CD4-positive, alpha-beta T cell treated with Interleukin-17A for 1 hour (primary cell): ENCODE data around the gene SCAMP1.
"Not testable (repeated sequence)": the region's sequence is repeated elsewhere in the genome, so short reads cannot be mapped to it uniquely, and the experiment has no call there.

ENCODE experiments used
- DNase-seq: peaks from one replicate; pipeline ENCODE4 v3.0.0-alpha.2; 2020

SCAMP1 gene

DNA sequence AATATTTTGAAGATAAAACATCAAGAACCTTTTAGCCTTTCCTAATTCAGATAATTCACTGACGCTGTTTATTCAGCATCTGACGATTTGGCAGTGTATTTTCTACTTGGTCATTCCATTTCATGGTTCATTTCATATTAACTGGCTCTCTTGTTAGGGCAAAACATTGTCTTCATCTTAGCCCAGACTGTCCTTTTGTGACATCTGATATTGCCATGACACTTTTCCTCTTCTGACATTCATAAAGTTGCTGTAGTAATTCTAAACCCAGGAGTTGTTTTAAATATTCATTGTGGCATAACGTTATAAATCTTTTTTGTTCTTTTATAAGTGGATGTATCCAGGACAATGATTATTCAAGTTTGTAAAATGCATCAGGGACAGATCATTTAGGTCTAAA, 1.8 kb downstream of the SCAMP1 start:
- DNase-seq, result no peak

DNA sequence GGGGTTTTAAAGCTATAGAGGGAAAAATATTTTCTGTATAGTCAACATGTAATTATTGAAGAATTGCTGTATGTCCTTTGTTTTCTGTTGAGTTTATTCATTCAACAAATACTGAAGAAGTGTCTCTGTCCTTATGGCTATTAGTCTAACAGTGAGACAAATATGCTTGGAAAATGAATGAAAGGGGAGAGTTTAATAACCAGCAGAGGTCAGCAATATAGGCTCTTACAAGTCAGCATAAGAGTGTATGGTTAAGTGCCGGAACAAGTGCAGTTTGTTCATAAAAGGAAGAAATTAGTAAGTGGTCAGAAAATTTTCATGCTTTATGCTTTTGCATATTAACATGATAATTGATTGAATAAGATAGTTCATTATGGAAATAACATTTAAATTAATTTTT, 3.6 kb downstream of the SCAMP1 start:
- DNase-seq, result no peak

DNA sequence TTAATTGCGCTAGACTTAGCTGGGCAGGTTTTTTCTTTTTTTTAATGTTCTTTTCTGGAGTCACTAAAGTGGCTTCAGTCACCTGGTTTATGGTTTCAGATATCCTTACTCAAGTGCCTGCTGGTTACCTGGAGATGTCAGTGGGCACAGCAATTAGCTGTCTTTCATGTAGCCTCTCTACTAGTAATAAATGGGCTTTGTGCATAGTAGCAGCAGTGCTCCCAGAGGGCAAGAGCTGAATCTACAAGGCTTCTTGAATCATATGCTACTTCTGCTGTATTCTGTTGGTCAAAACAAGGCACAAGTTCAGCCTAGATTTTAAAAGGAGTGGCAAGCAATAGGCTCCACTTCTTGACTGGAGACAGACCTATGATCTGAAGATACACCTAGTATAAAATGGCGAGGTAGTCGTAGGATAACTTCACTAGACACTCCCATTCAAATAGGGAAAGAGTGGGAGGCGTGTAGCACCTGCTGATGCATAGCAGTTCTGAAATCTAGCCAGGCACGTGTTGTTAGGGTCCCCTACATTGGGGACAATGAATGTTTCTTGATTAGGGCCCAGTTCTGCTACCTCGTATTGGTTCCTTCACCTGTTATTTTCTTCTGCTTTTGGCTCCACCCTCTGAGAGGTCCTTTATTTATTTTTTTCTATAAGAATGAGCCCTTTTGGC, 7.0 kb downstream of the SCAMP1 start:
- DNase-seq, result no peak

DNA sequence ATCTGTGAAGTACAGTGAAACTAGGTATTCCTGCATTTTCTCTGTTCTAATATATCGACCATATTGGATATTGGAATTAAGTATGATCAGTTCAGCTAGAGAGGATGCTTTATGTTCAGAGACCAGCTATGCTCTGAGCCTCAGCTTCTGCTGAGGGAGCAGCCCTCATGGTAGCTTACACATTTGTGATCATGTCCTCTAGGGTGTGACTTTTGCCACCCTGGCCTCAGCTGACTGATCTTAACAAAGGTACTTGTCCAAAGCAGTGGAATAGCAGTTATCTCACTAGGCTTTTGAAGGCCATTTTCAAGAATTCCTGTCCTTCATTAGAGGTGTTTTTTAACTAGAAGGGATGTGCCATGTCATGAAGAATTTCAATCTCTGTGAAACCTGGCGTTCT, 9.3 kb downstream of the SCAMP1 start:
- no peak for DNase-seq

DNA sequence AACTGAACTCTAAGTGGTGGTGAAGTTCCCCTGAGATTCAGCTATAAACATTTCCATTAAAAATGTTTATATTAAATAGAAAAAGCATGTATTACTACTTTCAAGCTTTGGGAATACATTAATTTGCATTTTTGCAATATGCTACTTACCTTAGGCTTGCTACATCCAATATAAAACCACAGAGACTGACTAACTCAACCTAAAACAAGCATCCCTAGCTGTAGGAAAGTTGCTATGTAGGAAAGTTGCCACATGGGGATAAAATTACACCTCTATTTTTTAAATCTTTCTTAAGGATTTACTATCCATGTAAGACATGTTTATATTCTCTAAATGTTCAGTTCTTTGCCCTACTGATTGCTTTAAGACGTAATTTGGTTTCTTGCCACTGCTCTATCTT, 12.8 kb downstream of the SCAMP1 start:
- no peak for DNase-seq

DNA sequence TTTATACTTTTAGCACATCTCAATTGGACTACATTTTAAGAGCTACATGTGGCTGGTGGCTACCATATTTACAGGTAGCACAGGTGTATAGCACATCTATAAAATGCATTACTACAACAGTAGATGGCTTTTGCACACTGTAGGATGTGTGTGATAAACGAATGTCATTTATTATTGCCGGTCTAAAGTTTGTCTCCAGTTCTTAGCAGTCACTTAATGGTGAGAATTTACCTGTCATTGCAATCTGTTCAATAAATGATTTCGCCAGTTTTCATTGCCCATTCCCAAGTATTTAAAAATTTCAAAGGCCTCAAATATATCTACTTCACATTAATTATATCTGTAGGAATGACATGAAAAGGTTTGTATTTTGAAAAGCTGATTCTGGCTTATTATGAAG, 15.9 kb downstream of the SCAMP1 start:
- DNase-seq, result no peak

DNA sequence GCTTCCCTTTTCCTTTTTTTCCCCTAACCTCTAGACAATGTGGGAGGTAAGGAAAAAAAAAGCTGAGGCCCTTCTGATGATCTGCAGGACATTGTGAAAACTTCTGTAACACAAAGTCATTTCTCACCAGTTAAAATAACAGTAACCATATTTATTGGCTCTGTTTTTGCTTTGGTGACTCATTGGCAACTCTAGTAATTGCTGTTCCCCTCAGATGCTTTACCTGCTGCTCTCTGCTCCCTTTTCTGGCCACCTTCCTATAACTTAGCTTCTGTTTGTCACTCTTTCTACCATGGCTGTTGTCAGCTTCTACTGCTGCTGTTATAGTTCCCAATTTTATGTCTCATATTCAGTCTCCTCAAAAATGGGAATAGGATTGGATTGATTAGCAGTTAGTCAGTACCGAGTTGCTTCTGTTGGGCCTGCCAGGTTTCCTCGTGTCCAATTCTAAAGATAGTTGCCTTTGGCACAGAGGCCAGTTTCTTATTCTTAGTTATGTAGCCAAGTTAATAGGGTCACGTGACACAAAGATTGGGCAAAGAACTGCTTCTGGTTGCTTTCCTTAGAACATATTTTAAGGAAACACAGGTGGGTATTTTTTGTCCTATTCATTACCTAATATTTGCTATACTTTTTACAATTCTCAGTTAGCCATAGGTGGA, 16.8 kb downstream of the SCAMP1 start:
- DNase-seq, result no peak

DNA sequence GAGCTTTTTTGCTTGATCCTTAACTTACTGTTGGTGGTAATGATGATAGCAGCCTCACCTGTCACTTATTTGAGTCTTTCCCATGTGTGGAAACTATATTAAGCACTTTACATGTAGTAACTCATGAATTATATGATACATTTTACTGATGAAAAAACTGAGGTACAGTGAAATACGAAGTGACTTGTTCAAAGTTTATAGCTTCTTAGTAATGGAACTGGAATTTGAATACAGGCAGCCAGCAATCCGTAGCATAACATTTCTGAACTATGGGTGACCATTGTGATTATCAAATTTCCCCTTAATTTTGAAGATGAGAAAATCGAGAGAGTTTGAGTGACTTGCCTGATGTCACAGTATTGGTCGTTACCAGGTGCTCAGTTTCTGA, 17.3 kb downstream of the SCAMP1 start:
- no peak for DNase-seq

DNA sequence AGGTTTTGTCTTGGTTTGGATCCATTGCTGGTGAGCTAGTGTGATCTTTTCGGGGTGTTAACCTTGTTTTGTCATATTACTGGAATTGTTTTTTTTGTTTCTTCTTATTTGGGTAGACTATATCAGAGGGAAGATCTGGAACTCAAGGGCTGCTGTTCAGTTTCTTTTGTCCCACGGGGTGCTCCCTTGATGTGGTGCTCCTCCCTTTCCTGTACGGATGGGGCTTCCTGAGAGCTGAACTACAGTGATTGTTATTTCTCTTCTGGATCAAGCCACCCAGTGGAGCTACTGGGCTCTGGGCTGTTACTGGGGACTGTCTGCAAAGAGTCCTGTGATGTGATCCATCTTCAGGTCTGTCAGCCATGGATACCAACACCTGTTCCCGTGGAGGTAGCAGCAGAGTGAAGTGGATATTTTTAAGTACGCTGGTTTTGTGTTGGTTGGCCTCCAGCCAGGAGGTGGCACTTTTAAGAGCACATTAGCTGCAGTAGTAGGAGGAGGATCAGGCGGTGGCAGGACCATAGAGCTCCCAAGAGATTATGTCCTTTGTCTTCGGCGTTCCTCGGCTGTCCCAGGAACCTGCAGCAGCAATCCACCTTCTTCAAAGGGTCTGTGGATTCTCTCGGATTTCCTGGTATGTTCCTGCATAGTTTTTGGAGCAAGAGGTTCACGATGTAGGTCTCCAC, 27.2 kb downstream of the SCAMP1 start:
- no peak for DNase-seq

DNA sequence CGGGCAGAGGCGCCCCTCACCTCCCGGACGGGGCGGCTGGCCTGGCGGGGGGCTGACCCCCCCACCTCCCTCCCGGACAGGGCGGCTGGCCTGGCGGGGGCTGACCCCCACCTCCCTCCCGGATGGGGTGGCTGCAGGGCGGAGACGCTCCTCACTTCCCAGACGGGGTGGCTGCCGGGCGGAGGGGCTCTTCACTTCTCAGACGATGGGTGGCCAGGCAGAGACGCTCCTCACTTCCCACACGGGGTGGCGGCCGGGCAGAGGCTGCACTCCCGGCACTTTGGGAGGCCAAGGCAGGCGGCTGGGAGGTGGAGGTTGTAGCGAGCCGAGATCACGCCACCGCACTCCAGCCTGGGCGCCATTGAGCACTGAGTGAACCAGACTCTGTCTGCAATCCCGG, 30.9 kb downstream of the SCAMP1 start:
- not testable (repeated sequence) for DNase-seq

DNA sequence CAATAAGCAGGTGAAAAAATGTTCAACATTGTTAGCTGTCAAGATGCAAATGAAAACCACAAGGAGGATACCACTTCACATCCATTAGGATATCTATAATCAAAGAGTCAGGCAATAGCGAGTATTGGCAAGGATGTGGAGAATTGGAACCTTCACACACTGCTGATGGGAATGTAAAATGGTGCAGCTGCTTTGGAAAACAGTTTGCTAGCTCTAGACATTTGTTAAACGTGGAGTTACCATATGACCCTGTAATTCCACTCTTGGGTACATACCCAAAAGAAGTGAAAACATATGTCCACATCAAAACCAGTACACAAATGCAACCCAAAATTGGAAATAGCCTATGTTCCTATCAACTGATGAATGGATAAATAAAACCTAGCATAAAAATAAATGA, 37.4 kb downstream of the SCAMP1 start:
- no peak for DNase-seq

DNA sequence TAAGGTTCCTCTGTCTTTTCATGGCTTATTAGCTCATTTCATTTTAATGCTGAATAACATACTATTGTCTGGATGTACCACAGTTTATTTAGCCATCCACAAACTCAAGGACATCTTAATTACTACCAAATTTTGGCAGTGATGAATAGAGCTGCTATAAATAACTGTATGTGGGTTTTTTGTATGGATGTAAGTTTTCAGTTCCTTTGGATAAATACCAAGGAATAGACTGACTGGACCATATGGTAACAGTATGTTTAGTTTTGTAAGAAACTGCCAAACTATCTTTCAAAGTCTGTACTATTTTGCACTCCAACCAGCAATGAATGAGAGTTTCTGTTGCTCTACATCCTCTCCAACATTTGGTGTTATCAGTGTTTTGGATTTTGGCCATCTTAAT, 38.7 kb downstream of the SCAMP1 start:
- DNase-seq, result no peak

DNA sequence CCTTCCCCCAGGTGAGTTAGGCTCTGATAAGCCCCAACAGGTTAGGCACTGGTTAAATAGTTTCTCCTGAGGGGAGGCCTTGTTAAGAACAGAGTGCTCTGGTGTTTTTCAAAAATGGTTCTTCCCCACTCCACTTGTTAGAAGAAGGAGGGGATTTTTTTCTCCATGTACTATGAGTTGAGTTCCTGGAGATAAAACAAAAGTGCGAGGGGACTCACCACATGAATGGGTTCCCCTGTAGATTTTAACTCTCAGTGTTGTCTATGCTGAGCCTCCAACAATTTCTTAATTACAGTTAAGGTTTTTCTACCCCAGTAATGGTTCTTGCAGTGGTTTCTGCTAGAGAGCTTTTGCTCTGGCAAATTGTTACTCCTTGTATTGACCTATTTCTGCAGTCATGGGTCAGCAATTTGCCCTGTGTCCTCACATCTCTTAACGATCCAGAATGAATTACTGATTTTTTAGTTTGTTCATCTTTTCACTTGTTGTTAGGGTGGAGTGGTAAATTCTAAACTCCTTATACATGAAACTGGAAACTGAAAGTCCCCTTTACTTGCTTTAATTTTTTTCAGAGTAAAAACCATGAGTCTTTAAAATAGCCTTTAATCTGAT, 44.4 kb downstream of the SCAMP1 start:
- DNase-seq, result no peak

DNA sequence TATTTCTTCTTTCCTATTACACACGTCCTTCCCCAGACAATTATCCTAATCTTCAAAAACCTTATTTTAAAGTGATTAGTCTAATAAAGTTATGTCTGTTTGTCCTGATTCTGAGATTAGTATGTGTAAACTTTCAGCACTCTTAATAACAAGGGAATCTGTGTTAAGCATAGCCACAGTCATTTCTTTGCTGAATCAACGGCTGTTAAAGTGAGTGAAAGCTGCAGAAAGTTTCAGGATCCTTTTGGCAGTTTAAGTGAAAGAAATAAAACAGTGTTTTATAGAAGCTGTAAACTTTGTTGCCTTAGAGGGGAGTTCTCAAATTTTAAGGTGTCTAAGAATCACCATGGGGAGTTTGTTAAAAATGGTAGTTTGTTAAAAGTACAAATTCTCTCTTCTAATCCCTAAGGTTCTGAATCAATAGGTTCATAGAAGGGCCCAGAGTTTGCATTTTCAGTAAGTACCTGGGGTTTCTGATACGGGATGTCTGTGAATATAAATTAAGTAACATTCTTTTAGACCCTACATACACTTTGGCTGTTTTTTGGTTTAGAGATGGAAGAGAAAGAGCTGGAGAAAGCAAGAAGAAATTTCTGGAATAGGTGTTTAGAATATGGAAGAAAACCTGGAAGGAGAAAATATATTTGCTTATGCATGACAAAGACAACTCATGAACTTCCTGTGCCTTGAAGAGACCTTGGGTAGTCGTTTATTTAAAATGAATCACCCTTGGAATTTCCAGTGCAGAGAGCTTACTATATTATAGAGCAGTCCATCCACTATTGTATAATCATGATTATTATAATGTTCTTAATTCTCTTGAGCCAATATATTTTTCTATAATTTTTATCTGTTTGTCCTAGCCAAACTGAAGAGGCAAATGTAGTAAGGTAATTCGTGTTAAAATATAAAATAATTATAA, 45.7 kb downstream of the SCAMP1 start:
- DNase-seq, result no peak

DNA sequence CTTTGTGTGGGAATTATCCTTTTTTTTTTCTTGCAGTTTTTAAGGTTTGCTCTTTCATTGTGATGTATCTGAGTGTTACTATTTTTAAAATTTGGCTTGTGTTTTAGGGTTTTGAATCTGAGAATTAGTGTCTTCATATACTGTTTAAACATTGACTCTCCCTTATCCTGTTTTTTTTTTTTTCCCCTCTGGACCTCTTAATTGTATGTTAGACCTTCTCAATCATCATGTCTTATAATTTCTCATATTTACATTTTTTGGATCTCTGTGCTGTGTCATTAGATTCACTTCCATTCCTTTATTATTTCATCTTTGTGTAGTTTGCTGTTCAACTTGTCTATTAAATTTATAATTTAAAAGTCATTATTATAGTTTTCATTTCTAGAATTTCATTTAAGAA, 47.0 kb downstream of the SCAMP1 start:
- no peak for DNase-seq

DNA sequence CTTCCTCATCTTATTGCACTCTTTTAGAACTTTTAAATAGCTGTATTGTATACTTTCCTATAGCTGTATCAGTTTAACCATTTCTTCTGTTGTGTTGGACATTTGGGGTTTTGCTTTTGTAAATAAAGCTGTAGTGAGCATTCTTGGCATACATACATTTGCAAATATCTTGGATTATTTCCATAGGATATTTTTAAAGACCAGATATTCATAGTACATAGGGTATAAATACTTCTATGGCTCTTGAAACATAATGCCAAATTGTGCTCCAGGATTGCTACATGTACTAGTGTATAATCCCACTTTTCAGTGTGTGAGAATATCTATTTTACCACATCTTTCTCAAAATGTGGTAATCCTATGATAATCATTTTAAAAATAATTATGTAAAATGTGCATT, 51.2 kb downstream of the SCAMP1 start:
- no peak for DNase-seq

DNA sequence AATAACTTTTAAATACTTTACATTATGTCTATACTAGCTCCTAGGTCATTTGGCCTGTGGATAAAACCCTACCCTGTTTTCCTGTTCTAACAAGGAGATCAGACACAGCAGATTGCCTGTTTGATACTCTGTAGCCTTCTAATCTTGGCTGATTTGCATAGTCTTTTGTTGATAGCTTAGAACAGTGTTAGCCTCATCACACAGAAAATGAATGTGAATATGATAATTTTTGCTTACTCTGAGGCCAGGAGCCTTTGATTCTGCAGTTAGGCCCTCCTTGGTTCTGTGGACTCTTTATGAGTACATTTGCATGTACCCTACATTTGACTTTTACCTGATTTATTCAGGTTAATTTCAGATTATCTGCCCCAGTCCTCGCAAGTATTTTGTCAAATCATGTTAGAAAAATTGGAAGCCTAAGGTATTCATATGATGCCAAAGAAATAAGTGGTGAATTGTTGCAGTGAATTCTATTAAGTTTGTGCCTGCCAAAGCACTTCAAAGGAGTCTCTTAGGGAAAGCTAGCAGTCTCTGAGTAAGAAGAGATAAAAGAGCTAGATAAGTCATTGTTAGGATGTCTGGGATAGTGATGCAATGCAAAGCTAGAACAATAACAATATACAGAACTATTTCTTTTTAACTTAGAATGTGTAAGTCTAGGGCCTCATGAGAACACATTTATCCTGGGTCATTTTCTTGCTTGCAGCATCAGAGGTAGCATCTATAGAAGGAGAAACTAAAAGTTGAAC, 56.4 kb downstream of the SCAMP1 start:
- DNase-seq, result no peak

DNA sequence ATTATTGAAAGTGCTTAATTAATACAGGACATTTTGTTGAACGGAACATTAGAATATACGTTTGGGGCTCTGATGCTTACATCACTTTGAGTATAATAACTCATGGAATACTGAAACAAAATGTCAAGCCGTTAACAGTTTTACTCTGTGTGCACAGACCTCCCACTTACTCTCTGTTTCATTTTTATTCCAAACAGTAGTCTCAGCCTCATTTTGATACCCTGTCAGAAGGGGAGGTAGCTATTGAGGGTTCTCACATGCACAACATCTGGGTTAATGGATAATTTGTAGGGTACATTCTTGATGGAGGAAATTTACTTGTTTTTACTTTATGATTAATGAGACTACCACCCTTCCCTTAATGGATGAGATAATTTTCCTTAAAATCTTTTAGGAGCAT, 59.0 kb downstream of the SCAMP1 start:
- no peak for DNase-seq

DNA sequence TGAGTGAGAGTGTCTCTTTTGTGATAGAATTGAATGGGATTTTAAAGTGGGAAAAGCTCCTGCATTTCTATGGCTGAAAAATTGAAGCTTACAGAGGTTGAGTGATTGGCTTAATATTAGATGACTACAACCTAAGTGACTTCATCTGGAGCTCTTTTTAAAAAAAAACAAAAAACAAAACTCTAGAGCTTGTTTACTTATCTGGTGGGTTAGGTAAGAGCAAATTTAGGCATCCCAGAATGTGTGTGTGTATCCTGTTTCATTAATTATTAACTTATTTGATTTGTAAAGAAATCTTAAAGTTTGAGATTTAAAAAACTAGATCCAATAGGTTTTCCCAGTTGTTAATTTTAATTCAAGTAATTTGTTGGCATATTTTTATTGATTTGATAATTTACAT, 60.1 kb downstream of the SCAMP1 start:
- DNase-seq, result no peak

DNA sequence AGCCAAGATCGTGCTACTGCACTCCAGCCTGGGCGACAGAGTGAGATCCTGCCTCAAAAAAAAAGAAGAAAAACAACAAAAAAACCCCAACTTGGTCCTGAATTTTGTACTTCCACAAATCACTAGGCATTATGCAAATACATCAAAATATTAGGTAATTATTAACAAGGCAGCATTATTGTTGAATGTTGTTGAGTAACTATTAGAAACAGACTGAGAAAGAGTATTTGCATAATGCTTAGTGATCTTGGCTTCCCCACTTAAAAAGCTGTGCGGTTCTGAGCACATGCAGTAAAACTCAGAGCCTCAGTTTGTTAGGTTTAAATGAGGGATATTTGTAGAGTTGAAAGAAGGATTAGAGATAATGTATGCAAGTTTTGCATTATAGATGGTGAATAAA, 64.2 kb downstream of the SCAMP1 start:
- no peak for DNase-seq

DNA sequence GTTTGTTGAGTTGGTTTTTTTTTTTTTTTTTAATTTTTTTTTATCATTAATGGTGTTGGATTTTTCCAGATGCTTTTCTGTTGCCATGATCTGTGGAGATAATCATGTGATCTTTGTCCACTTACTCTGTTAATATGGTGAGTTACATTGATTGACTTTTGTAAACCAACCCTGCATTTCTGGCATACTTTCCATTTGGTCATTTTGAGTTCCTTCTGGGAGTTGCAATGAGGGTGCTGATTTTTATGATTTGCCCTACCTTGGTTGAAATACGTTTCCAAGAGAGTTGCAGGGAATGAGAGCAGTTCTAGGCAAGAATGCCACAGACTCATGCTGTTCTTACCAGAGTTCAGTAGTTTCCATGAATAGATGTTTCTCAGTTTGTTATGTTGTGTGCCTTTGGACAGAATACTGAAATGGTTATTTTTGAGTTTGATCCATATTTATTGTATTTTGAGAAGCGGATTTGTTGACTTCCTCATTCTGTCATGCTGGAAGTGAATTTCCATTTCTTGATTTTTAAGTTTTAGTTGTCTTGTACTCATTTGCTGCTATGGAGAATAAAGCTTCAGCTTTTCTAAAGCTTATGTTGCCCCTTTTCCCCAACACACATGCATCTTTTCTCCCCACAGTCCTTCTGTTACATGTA, 69.0 kb downstream of the SCAMP1 start:
- no peak for DNase-seq

DNA sequence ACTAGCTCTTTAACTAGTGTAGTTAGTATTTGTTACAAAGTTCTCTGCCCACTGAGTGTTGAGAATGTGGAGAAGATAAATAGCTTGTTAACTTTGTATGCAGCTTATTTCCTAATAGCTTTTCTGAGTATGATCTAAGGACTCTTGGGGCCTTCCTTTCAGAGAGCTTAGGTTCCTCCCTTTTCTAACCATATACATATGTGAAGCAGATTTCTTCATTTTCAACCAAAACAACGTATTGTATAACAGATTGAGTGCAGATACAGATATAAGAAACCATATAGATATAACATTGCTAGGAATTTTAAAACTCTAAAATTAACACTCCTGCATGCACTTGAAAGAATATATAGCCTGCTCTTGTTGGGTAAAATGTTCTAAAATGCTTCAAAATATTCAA, 70.4 kb downstream of the SCAMP1 start:
- DNase-seq, result no peak
